Heart left ventricle (tissue), 13 donors: Measurements from ENCODE around the gene CEACAM1.

Experiments used
- CTCF ChIP-seq, 12 donors: fragments of 200-600 bp; sonication (generic) in 4 of 12; IDR thresholded peaks; one replicate each; pipeline versions ENCODE4 v1.5.0 to v1.8.0; 2018 to 2022; ENCODE audit warnings: antibody characterized with exemption in 12 of 12, mild to moderate bottlenecking in 5 of 12
- POLR2A ChIP-seq, 2 donors: fragments of 450-650 bp; IDR thresholded peaks; one replicate each; pipeline ENCODE4 v1.6.1; 2017; ENCODE audit warnings: antibody characterized with exemption in 2 of 2, mild to moderate bottlenecking in 2 of 2, moderate library complexity in 2 of 2
- donor health status: ischemic (EF 13 %, LVEDD 7.1; RV severe dilation, severe dysfunction).
- donor health status: DM: no; HTN: yes; CAD: no.
- donor health status: DM: no; HTN: no; CAD: no.
- donor health status: ischemic (EF 25% LVEDD 6.9; RV normal size, moderate dysfunction).
- donor health status: ischemic (EF 25% LVEDD 5.7; RV mildly dilated, moderate dysfunction).
- donor health status: ischemic (EF 35%, LVEDD 5.7; RV mildly dilated, moderate dysfunction).
- donor health status: nonischemic (EF 11% LVEDD 7.7; RV severe dilation, severe dysfunction).
- donor health status: DM: yes; HTN: yes; CAD: no.
- donor health status: PGD.
- donor health status: ischemic (EF 29% LVEDD 5.4; RV normal size, mild dysfunction).
- donor health status: nonischemic (EF 23%, LVEDD 6.1; RV moderate dilation, normal function).

- TF ChIP-seq CTCF (IDR thresholded peaks at IDR 0.05) (no peak), POLR2A (IDR thresholded peaks at IDR 0.05) (no peak)
Measured at GRCh38 chr19:42524943-42525342, 3.3 kb downstream of the CEACAM1 start.
